Vagina (tissue), 2 donors: Measurements from ENCODE around the gene RNF146.

ENCODE experiments used
- CTCF ChIP-seq, 3 experiments: fragments of 450-650 bp in 2 of 3; fragments of 200-600 bp in 1 of 3; sonication (generic) in 1 of 3; IDR thresholded peaks; one replicate each; pipeline ENCODE4 v1.5.1; 2017 to 2019; ENCODE audit warnings: antibody characterized with exemption in 3 of 3, mild to moderate bottlenecking in 2 of 3, moderate library complexity in 2 of 3
- POLR2AphosphoS5 ChIP-seq, 2 donors: sonication (generic); formaldehyde crosslinking; IDR thresholded peaks; one replicate each; pipeline ENCODE4 v1.9.0; 2017; ENCODE audit warnings: antibody characterized with exemption in 2 of 2, mild to moderate bottlenecking in 2 of 2, low read depth in 1 of 2; ENCODE audit not compliant: insufficient read depth in 1 of 2

- TF ChIP-seq POLR2AphosphoS5 (IDR thresholded peaks at IDR 0.05; ENCODE audit: insufficient read depth in 1 of 2, low read depth in 1 of 2) (no peak), CTCF (IDR thresholded peaks at IDR 0.05) (no peak)
Observed at GRCh38 chr6:127290391-127291265, 24.0 kb downstream of the RNF146 start.
